NCI-H2107 (cell line): ENCODE results near the gene PEX16.

Source experiments
- DNase-seq: peaks from one replicate; lab custom pipeline; 2025; lab: John Stamatoyannopoulos, UW

Gene PEX16

DNA sequence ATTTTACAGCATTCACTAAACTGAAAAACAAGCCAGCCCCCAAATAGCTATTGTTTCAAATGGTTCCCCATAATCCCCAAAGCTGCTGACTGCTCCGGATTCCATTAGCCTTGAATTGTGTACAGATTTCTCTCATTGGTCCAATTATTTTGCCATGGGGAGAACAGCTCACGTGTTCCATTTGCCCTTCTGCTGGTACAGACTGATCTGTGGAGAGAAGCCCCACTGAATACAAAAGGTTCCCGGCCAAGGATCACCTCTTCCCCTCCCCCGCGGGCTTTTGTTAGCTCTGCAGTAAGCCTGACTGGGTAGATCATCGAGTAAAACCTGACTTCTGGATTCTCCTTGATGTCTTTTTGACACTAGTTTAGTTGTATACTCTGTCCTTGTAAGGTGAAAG lies 41.3 kb downstream of the PEX16 start:
- DNase-seq = no peak

DNA sequence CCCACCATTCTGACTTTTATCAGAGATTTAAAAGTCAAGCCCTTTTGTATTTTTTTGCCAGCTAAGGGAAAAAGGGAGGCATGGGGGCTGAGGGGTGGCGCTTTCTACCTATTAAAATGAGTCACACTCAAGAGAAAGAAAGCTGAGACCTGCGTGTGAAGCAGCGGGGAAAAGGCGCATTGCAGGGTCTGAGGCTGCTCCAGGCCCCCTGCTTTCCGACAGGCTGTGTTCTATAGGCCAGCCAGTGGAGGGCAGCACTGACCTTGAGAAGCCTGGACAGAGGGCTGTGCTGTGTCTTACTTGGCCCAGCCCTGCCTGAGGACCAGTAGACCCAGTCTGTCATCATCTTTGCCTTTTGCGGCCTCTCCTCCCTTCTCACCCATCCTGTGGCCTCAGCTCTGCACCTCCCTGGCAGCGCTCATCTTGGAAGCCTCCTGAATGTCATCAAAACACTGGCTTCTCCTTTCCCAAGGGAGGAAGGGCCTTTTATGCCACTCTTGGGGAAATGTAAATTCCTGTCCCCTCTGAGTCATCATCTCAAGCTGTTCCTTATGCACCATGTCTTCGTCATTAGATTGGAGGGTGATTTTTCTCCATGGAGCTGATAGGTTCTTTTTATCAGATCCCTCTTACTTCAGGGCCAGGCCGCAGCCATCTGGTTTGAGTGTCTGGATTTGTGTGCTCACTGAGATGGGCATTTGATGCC lies 44.9 kb downstream of the PEX16 start:
- DNase-seq = peak; percentile 63

- no peak for DNase-seq
Observed at GRCh38 chr11:45871638-45872037, 46.0 kb downstream of the PEX16 start.

DNA sequence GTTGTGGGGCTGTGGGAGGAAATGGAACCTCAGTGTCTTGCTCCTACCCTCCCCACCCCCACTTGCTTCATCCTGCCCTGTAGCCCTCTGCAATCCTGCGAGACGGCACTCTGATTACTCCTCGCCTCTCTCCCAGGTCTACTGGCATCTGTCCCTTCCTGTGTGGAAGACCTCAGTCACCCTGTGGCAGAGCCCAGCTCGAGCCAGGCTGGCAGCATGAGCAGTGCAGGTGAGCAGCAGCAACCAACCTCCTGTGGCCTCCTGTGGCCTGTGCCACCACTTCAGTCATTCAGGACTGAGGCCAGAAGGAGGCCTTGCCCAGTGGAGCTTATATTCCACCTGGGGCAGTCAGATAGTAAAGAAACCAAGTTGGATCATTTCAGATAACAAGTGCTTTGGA lies 47.0 kb downstream of the PEX16 start:
- DNase-seq = no peak

- DNase-seq = no peak
Observed at GRCh38 chr11:45869551-45869950, 48.1 kb downstream of the PEX16 start.

DNA sequence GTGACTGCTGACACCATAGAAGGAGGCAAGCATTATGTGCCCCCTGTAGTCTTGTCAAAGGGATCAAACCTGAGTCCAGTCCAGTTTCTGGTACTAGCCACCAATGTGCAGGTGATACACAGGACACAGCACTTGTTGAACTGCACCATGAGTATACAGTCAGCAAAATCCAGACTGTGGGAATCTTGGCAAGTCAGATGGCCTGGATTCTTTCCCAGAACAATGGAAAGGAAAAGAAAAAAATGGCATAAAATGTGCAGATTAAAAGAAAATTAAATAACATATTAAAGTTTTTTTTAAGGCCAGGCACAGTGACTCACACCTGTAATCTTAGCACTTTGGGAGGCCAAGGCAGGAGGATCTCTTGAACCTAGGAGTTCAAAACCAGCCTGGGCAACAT lies 53.6 kb downstream of the PEX16 start:
- DNase-seq = no peak

DNA sequence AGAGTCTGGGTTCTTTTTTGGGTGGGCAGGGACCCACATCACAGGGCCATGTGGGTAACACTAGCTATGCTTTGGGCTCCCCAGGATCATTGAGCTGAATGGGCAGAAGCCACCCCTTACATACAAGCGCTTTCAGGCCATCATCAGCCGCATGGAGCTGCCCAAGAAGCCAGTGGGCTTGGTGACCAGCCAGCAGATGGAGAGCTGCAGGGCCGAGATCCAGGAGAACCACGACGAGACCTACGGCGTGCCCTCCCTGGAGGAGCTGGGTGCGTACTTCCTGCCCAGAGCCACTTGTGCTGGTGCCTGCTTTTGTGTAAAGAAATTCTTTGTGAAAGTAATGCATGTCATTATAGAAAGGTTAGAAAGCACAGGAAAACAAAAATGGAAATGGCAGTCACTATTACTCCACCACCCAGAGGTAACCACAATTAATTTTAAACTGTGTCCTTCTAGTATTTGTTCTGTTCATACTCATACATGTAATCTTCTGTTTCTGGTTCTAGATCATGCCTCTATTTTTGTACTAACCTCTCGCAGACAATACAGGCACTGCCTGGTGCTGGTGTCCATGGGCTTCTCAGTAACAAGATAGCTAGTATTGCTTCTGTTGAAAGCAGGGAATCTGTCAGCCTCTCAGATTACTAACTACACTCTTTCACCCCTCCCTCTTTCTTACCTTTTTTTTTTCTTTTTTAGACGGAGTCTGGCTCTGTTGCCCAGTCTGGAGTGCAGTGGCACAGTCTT lies 56.7 kb downstream of the PEX16 start:
- no peak for DNase-seq

DNA sequence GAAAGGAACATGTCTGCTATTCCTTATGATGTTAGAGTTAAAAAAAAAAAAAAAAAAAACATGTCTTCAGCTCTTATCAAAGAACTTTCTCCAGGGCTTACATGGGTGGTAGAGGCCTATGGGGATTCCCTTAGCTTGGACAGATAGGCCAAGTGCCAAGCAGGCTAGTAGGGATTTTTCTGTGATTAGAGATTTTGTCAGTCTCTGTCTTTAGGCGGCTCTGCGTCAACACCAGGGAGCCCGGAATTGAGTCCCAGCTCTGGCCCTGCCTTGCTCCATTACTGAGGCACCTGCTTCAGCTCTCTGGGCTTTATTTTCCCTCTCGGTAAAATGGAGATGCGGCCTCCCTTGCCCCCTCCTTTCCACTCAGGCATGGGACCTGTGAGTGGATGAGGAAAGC lies 57.3 kb downstream of the PEX16 start:
- DNase-seq = no peak
